Measurements from ENCODE around the gene BAHD1. TPM values are rescaled to one million over a fixed set of nuclear protein-coding genes. Genes with fewer than 3 reads are reported as not detected.

BAHD1 gene
- total and polyA plus RNA-seq, 12 donors, result 13.2 to 58.8 (median 31.3) TPM

DNA sequence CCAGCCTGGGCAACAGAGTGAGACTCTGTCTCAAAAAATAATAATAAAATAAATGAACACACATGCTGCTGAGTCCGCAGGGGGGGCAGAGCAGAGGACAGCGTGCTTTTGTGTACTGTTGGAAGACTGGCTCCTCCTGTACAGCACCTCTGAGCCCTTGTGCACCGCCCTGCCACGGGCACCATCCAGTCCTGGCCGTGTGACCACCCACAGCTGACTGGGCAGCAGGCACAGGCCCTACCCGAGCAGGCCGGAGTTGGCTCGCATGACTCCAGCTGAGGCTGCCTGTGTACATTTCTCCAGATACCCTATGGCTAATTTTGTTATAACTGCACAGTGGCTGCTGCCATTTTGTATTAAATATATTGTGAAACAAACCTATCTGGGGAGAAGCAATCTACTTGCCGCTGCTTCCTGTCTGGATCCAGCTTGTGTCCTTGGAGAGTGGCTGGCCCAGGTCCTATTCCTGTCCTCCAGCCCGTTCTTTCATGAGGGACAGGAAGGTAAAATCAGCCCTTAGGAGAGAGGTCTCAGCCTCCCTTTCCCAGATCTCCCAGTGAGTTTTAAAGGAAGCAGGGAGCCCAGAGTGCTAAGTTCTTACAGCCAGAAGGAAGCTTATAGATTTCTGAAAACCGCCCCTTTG lies 20.6 kb upstream of the BAHD1 start:
- 48 to 59% (median 53%) methylated on average over 5 to 11 of the region's 11 CpGs for WGBS, 4 donors
- Histone ChIP-seq H3K27me3 (no peaks in the 10 kb centered on the region), H3K4me3 (no peak overlapping the region), H3K9me3 (replicated peaks in 1 of 3) (no peaks in the 10 kb centered on the region), H3K36me3 (replicated peaks in 1 of 2) (peaks cover 0 to 30% of the 10 kb centered on the region in 2 donors), H3K4me1 (replicated peaks in 1 of 2) (peaks cover 16 to 21% of the 10 kb centered on the region in 2 donors), H3K27ac (peak overlapping the region in 4 of 5 donors; percentile 30 to 77 (median 43))
- TF ChIP-seq POLR2A (IDR thresholded peaks at IDR 0.05), result no peak
- TF ChIP-seq CTCF (IDR thresholded peaks at IDR 0.05), result no peak
- intact Hi-C loops (cut with DNase I), result loop anchor here in 1 of 2 donors (5.0 kb wide), 3 partner anchors 58 to 138 kb away; partner anchors contain the start of genes ANKRD63 and INAFM2
- DNase-seq, result peak in 6 of 7 donors; percentile 51 to 82 (median 70)

- H3K27me3 ChIP-seq, result no peaks in the 10 kb centered on the region
- no peaks in the 10 kb centered on the region for H3K9me3 ChIP-seq (replicated peaks in 1 of 3)
- intact Hi-C loops (cut with DNase I), result loop anchor here in 1 of 2 donors (5.0 kb wide), 3 partner anchors 58 to 138 kb away; partner anchors contain the start of genes ANKRD63 and INAFM2
- peaks cover 21% of the 10 kb centered on the region in 2 donors for H3K4me1 ChIP-seq (replicated peaks in 1 of 2)
- WGBS, 4 donors, result 27 to 48% (median 36%) methylated on average over 2 to 3 of the region's 3 CpGs
- H3K27ac ChIP-seq, result peak overlapping the region in 4 of 5 donors; percentile 30 to 77 (median 43)
- TF ChIP-seq CTCF (IDR thresholded peaks at IDR 0.05), result no peak
- no peak for TF ChIP-seq POLR2A (IDR thresholded peaks at IDR 0.05)
- DNase-seq, result peak in 2 of 7 donors; percentile 58 to 75
- H3K4me3 ChIP-seq, result no peak overlapping the region
- peaks cover 0 to 24% of the 10 kb centered on the region in 2 donors for H3K36me3 ChIP-seq (replicated peaks in 1 of 2)
These were observed 20.0 kb upstream of the BAHD1 start for GRCh38 chr15:40420793-40421192.

- Histone ChIP-seq H3K27ac (peak overlapping the region in 3 of 5 donors; percentile 30 to 77 (median 43)), H3K4me1 (replicated peaks in 1 of 2) (peaks cover 21 to 23% of the 10 kb centered on the region in 2 donors), H3K9me3 (replicated peaks in 1 of 3) (no peaks in the 10 kb centered on the region), H3K36me3 (replicated peaks in 1 of 2) (peaks cover 0 to 17% of the 10 kb centered on the region in 2 donors), H3K27me3 (no peaks in the 10 kb centered on the region), H3K4me3 (no peak overlapping the region)
- 11 to 33% (median 12%) methylated on average over 7 to 31 of the region's 31 CpGs for WGBS, 4 donors
- intact Hi-C loops (cut with DNase I), result loop anchor here in 1 of 2 donors (5.0 kb wide), 3 partner anchors 59 to 139 kb away; partner anchors contain the start of genes ANKRD63 and INAFM2
- DNase-seq, result peak; percentile 74 to 87 (median 83)
- TF ChIP-seq POLR2A (IDR thresholded peaks at IDR 0.05), result no peak
- TF ChIP-seq CTCF (IDR thresholded peaks at IDR 0.05), result peak; percentile 79 to 99 (median 96)
These were observed 19.3 kb upstream of the BAHD1 start for GRCh38 chr15:40421246-40422157.

Data from adrenal gland (tissue), 12 donors.